NOMO-1 (cell line): ENCODE measurements around the gene XDH.

Source experiments
- DNase-seq, 2 experiments: peaks; one replicate each; lab custom pipeline; 2025; ENCODE audit not compliant: unreplicated experiment in 2 of 2; lab: John Stamatoyannopoulos, UW

XDH gene

GRCh38 chr2:31404302-31404701 is 10.2 kb downstream of the XDH start:
- no peak for DNase-seq

GRCh38 chr2:31402388-31402787 is 12.2 kb downstream of the XDH start:
- no peak for DNase-seq

GRCh38 chr2:31401580-31401979 is 13.0 kb downstream of the XDH start:
- no peak for DNase-seq

GRCh38 chr2:31398881-31399280 is 15.7 kb downstream of the XDH start:
- DNase-seq: no peak

GRCh38 chr2:31397094-31397493 is 17.4 kb downstream of the XDH start:
- no peak for DNase-seq

- DNase-seq: no peak
Observed at GRCh38 chr2:31390324-31390723, 24.2 kb downstream of the XDH start.

- DNase-seq: no peak
Observed at GRCh38 chr2:31388736-31389135, 25.8 kb downstream of the XDH start.

- DNase-seq: no peak
Observed at GRCh38 chr2:31387850-31388249, 26.7 kb downstream of the XDH start.

GRCh38 chr2:31386648-31387047 is 27.9 kb downstream of the XDH start:
- no peak for DNase-seq

- no peak for DNase-seq
Observed at GRCh38 chr2:31386172-31386571, 28.4 kb downstream of the XDH start.

GRCh38 chr2:31384771-31385276 is 29.7 kb downstream of the XDH start:
- peak; percentile 54 to 62 for DNase-seq

GRCh38 chr2:31384351-31384750 is 30.2 kb downstream of the XDH start:
- peak in 1 of 2 experiments; percentile 32 for DNase-seq

GRCh38 chr2:31383471-31384153 is 30.9 kb downstream of the XDH start:
- no peak for DNase-seq

- DNase-seq: no peak
Observed at GRCh38 chr2:31382452-31383120, 32.0 kb downstream of the XDH start.

- no peak for DNase-seq
Observed at GRCh38 chr2:31381601-31382000, 32.9 kb downstream of the XDH start.

GRCh38 chr2:31380243-31380642 is 34.3 kb downstream of the XDH start:
- no peak for DNase-seq

- no peak for DNase-seq
Observed at GRCh38 chr2:31379747-31380146, 34.8 kb downstream of the XDH start.

GRCh38 chr2:31378791-31379501 is 35.6 kb downstream of the XDH start:
- no peak for DNase-seq

GRCh38 chr2:31378389-31378788 is 36.2 kb downstream of the XDH start:
- no peak for DNase-seq

GRCh38 chr2:31373127-31373526 is 41.4 kb downstream of the XDH start:
- DNase-seq: no peak

- no peak for DNase-seq
Observed at GRCh38 chr2:31372097-31372496, 42.4 kb downstream of the XDH start.

- DNase-seq: no peak
Observed at GRCh38 chr2:31371691-31372090, 42.9 kb downstream of the XDH start.
